GM23338 (cell line): ENCODE results near the gene CACNA2D4.

Experiments used
- EZH2 ChIP-seq: fragments of 200-600 bp; sonication (generic); IDR thresholded peaks from one replicate; pipeline ENCODE4 v1.8.0; 2017; ENCODE audit warnings: antibody characterized with exemption, mild to moderate bottlenecking, low read depth; ENCODE audit not compliant: unreplicated experiment
- POLR2AphosphoS5 ChIP-seq: IDR thresholded peaks from 2 replicates; pipeline ENCODE4 v1.6.1; 2016; ENCODE audit warnings: antibody characterized with exemption, low read depth
- TF ChIP-seq, protein P1 (sequence below): IDR thresholded peaks from one replicate; pipeline ENCODE4 v1.6.1; 2018; ENCODE audit warnings: antibody characterized with exemption; ENCODE audit not compliant: unreplicated experiment
- TF ChIP-seq, protein P2 (sequence below), 2 experiments: fragments of 200-600 bp in 1 of 2; sonication (generic) in 1 of 2; conservative IDR thresholded peaks; 2 replicates each; pipeline versions ENCODE4 v1.5.1 to v1.6.1; 2016 to 2017; ENCODE audit warnings: antibody characterized with exemption in 2 of 2, low read depth in 2 of 2, mild to moderate bottlenecking in 2 of 2, moderate library complexity in 1 of 2

DNA sequence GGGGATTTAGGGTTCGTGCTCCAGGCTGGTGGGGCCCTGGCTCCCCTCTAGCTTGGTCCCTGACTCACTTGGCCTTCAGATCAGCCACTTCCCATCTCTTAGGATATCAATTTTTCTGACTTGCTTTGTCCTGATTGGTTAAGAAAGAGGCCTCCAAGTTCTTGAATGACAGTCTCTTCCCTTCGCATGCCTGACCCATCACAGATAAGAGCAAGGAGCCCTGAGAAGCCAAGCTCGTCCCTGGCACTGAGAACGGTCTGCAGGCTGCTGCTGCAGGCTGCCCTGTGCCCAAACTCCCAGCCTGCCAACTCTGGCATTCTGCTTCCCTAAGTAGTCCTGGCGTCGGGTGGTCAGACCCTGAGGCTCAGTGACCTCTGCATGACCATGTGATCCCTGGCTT, 98.9 kb downstream of the CACNA2D4 start:
- TF ChIP-seq, protein P1, sequence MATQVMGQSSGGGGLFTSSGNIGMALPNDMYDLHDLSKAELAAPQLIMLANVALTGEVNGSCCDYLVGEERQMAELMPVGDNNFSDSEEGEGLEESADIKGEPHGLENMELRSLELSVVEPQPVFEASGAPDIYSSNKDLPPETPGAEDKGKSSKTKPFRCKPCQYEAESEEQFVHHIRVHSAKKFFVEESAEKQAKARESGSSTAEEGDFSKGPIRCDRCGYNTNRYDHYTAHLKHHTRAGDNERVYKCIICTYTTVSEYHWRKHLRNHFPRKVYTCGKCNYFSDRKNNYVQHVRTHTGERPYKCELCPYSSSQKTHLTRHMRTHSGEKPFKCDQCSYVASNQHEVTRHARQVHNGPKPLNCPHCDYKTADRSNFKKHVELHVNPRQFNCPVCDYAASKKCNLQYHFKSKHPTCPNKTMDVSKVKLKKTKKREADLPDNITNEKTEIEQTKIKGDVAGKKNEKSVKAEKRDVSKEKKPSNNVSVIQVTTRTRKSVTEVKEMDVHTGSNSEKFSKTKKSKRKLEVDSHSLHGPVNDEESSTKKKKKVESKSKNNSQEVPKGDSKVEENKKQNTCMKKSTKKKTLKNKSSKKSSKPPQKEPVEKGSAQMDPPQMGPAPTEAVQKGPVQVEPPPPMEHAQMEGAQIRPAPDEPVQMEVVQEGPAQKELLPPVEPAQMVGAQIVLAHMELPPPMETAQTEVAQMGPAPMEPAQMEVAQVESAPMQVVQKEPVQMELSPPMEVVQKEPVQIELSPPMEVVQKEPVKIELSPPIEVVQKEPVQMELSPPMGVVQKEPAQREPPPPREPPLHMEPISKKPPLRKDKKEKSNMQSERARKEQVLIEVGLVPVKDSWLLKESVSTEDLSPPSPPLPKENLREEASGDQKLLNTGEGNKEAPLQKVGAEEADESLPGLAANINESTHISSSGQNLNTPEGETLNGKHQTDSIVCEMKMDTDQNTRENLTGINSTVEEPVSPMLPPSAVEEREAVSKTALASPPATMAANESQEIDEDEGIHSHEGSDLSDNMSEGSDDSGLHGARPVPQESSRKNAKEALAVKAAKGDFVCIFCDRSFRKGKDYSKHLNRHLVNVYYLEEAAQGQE = no peak
- TF ChIP-seq EZH2 = no peak
- TF ChIP-seq, protein P2, sequence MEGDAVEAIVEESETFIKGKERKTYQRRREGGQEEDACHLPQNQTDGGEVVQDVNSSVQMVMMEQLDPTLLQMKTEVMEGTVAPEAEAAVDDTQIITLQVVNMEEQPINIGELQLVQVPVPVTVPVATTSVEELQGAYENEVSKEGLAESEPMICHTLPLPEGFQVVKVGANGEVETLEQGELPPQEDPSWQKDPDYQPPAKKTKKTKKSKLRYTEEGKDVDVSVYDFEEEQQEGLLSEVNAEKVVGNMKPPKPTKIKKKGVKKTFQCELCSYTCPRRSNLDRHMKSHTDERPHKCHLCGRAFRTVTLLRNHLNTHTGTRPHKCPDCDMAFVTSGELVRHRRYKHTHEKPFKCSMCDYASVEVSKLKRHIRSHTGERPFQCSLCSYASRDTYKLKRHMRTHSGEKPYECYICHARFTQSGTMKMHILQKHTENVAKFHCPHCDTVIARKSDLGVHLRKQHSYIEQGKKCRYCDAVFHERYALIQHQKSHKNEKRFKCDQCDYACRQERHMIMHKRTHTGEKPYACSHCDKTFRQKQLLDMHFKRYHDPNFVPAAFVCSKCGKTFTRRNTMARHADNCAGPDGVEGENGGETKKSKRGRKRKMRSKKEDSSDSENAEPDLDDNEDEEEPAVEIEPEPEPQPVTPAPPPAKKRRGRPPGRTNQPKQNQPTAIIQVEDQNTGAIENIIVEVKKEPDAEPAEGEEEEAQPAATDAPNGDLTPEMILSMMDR (conservative IDR thresholded peaks at IDR 0.05; ENCODE audit: low read depth in 2 of 2) = no peak
- TF ChIP-seq POLR2AphosphoS5 = no peak
